Activated T-cell treated with anti-CD3 and anti-CD28 coated beads for 48 hours (primary cell): ENCODE data around the gene OR8G1.
"Not testable (repeated sequence)": the region's sequence is repeated elsewhere in the genome, so short reads cannot be mapped to it uniquely, and the experiment has no call there.

Source experiments
- DNase-seq: peaks from one replicate; pipeline ENCODE4 v3.0.0-alpha.2; 2020; ENCODE audit warnings: low read depth

OR8G1 gene

GRCh38 chr11:124238512-124238911 lies 2.4 kb upstream of the OR8G1 start:
- DNase-seq: no peak

- not testable (repeated sequence) for DNase-seq
Observed at GRCh38 chr11:124249869-124250268, 9.0 kb downstream of the OR8G1 start.

GRCh38 chr11:124256076-124256475 lies 15.2 kb downstream of the OR8G1 start, which contains the start of gene OR8G5:
TSS of gene OR8G5 (plus strand) at chr11:124256376. CDS start at chr11:124264932, 8,556 bp downstream.
- no peak for DNase-seq

- not testable (repeated sequence) for DNase-seq
Observed at GRCh38 chr11:124265041-124265440, 24.1 kb downstream of the OR8G1 start.

- not testable (repeated sequence) for DNase-seq
Observed at GRCh38 chr11:124270886-124271285, 30.0 kb downstream of the OR8G1 start.

- no peak for DNase-seq
Observed at GRCh38 chr11:124274000-124274399, 33.1 kb downstream of the OR8G1 start.

- no peak for DNase-seq
Observed at GRCh38 chr11:124276081-124276480, 35.2 kb downstream of the OR8G1 start.

- no peak for DNase-seq
Observed at GRCh38 chr11:124277207-124277606, 36.3 kb downstream of the OR8G1 start.

GRCh38 chr11:124277804-124278203 lies 36.9 kb downstream of the OR8G1 start:
- no peak for DNase-seq

- DNase-seq: no peak
Observed at GRCh38 chr11:124278261-124278660, 37.4 kb downstream of the OR8G1 start.

- DNase-seq: no peak
Observed at GRCh38 chr11:124285610-124286344, 44.9 kb downstream of the OR8G1 start.

- DNase-seq: no peak
Observed at GRCh38 chr11:124294687-124295086, 53.8 kb downstream of the OR8G1 start.

GRCh38 chr11:124296016-124296415 lies 55.1 kb downstream of the OR8G1 start:
- no peak for DNase-seq

- DNase-seq: no peak
Observed at GRCh38 chr11:124297921-124298320, 57.0 kb downstream of the OR8G1 start.

- DNase-seq: no peak
Observed at GRCh38 chr11:124301548-124301947, 60.7 kb downstream of the OR8G1 start.

- no peak for DNase-seq
Observed at GRCh38 chr11:124302347-124303125, 61.6 kb downstream of the OR8G1 start.
